ENCODE measurements around the gene ZDHHC13.

Gene ZDHHC13

DNA sequence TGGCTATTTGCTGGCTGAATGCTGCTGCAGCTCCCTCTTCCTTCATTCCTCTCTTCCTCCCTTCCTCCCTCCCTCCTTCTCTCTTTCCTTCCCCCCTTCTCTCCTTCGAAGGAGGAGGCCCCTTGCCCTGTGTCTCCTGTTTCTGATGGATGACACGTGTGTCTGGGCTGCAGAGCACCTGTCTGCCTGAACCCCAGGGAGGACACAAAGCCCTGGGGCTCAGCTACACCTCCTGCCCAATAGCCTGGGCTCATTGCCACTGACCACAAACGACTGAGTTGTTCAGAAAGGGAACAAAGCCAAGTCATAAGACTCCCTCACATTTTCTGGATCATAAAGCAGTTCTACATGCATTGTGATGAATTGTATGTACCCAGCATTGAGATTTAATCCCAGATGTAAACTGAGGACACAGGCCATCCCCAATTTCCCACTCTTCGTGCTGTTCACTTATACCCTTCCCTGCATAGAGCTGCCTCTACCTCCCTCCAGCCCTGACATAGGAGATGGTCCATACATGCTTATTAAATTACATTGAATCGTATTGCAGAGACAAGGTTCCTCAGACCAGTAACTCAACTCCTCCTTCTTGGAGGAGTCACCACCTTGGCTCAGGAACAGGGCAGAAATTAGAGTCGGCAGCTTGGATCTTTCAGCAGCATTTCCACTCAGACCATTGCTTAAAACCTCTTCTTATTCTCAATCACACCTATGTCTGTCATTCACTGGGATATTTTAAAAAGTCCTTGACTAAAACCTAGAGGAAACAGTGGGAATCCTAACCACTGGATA lies 83.6 kb downstream of the ZDHHC13 start:
- ChIA-PET POLR2A (no interaction called here), CTCF (interaction anchor here (1.0 to 2.4 kb wide), 4 partner anchors 14 to 127 kb away, joined by 3 to 8 read pairs (median 3); no protein-coding TSS in a partner anchor)
- DNase-seq = peak; percentile 36 to 84 (median 76)
- no peaks in the 10 kb centered on the region for H3K36me3 ChIP-seq (ENCODE audit: control insufficient read depth in 4 of 4, insufficient read depth in 4 of 4, low read length in 3 of 4)
- no peaks in the 10 kb centered on the region for H3K27me3 ChIP-seq (replicated peaks in 2 of 5; ENCODE audit: control insufficient read depth in 4 of 5, insufficient read depth in 5 of 5, low read length in 4 of 5)
- H3K4me1 ChIP-seq (ENCODE audit: control extremely low read depth in 1 of 4, control insufficient read depth in 4 of 4, insufficient read depth in 4 of 4, low read length in 3 of 4) = peaks cover 12 to 42% (median 32%) of the 10 kb centered on the region in 4 experiments
- peak overlapping the region in 1 of 2 experiments; percentile 72 for H3K27ac ChIP-seq (ENCODE audit: insufficient read depth in 1 of 2, low read depth in 1 of 2, low read length in 2 of 2, poor library complexity in 1 of 2, severe bottlenecking in 2 of 2)
- 12% methylated on average over 6 of the region's 6 CpGs for WGBS (ENCODE audit: insufficient coverage)
- peak overlapping the region in 3 of 7 experiments; percentile 21 to 59 (median 42) for H3K4me3 ChIP-seq (ENCODE audit: control insufficient read depth in 1 of 7, extremely low read depth in 1 of 7, insufficient read depth in 4 of 7, low read depth in 2 of 7, low read length in 6 of 7)
- H3K9me3 ChIP-seq (ENCODE audit: control extremely low read depth in 1 of 5, control insufficient read depth in 4 of 5, insufficient read depth in 2 of 5, low read depth in 1 of 5, low read length in 4 of 5) = no peaks in the 10 kb centered on the region

DNA sequence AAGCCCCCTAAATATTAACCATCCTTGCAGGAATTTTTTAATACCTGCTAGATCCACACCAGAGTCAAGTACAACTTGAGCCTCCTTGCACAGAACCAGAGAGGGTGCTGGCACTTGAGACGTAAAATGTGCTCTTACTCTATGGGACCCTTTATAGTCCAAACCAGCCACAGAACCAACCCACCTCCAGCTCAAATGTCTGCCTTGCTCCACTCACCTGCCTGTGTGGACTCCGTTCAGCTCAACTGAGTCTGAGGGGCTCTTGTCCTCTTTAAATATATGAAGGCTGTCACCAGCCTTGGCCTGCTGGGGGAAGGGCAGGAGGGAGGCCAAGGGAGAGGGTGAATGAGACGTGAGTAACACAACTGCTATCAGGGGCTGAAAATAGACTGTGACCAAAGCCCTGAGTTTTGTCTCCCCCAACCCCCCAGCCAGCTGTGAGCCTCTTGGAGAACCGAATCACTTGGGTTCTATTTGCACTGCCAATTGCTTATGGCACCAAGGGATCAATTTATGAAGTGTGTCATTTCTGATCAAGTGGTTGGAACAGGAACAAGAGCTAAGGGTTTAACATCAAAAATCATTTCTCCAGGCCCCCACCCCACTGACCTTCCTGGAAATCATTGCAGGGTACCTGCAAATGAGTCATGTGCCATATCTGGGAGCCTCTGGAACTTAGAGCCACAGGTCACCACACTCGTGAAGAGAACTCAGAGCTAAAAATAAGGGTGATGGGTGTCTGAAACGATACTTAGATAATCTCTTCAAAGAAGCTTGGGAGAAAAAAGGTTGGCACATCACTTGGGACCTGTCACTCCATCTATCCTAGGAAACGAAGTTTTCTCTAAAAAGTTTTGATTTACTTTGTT lies 85.0 kb downstream of the ZDHHC13 start, which contains the start of gene CSRP3:
TSS of gene CSRP3 (minus strand) at position 247 of the 869 bp plus-strand sequence. CDS start 9,535 bp downstream, outside the sequence.
- Histone ChIP-seq H3K27ac (ENCODE audit: insufficient read depth in 1 of 2, low read depth in 1 of 2, low read length in 2 of 2, poor library complexity in 1 of 2, severe bottlenecking in 2 of 2) (peak within 1 kb of the TSS in 1 of 2 experiments; percentile 72), H3K36me3 (ENCODE audit: control insufficient read depth in 4 of 4, insufficient read depth in 4 of 4, low read length in 3 of 4) (no peaks in the 10 kb centered on the region), H3K9me3 (ENCODE audit: control extremely low read depth in 1 of 5, control insufficient read depth in 4 of 5, insufficient read depth in 2 of 5, low read depth in 1 of 5, low read length in 4 of 5) (no peaks in the 10 kb centered on the region), H3K27me3 (replicated peaks in 2 of 5; ENCODE audit: control insufficient read depth in 4 of 5, insufficient read depth in 5 of 5, low read length in 4 of 5) (no peaks in the 10 kb centered on the region), H3K4me3 (ENCODE audit: control insufficient read depth in 1 of 7, extremely low read depth in 1 of 7, insufficient read depth in 4 of 7, low read depth in 2 of 7, low read length in 6 of 7) (peak within 1 kb of the TSS in 1 of 7 experiments; percentile 42), H3K4me1 (ENCODE audit: control extremely low read depth in 1 of 4, control insufficient read depth in 4 of 4, insufficient read depth in 4 of 4, low read length in 3 of 4) (peaks cover 12 to 44% (median 32%) of the 10 kb centered on the region in 4 experiments)
- DNase-seq = peak in 1 of 3 donors; percentile 4
- ChIA-PET CTCF (interaction anchor here (2.4 kb wide), 1 partner anchor 16 kb away, joined by 8 read pairs; no protein-coding TSS in a partner anchor), POLR2A (no interaction called here)
- WGBS (ENCODE audit: insufficient coverage) = 82% methylated on average over 6 of the region's 7 CpGs

DNA sequence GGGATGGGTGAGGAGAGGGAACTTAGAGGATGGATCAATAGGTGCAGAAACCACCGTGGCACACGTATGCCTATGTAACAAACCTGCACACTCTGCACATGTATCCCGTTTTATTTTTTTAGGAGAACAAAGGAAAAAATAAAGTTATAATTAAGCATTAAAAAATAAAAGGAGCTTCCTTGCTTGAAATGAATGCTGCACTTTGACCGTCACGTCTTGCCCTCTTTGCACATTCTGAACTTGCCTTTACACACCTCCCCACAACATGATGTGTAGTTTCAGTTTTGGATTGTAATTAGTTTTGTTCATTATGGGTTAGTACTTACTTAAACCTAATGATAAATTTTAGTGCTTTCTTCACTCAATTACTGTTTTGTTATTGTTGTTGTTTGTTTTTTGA lies 87.9 kb downstream of the ZDHHC13 start:
- Histone ChIP-seq H3K4me3 (ENCODE audit: control insufficient read depth in 1 of 7, extremely low read depth in 1 of 7, insufficient read depth in 4 of 7, low read depth in 2 of 7, low read length in 6 of 7) (no peak overlapping the region), H3K27ac (ENCODE audit: insufficient read depth in 1 of 2, low read depth in 1 of 2, low read length in 2 of 2, poor library complexity in 1 of 2, severe bottlenecking in 2 of 2) (no peak overlapping the region), H3K4me1 (ENCODE audit: control extremely low read depth in 1 of 4, control insufficient read depth in 4 of 4, insufficient read depth in 4 of 4, low read length in 3 of 4) (peaks cover 9 to 26% (median 20%) of the 10 kb centered on the region in 4 experiments), H3K9me3 (ENCODE audit: control extremely low read depth in 1 of 5, control insufficient read depth in 4 of 5, insufficient read depth in 2 of 5, low read depth in 1 of 5, low read length in 4 of 5) (no peaks in the 10 kb centered on the region), H3K27me3 (replicated peaks in 2 of 5; ENCODE audit: control insufficient read depth in 4 of 5, insufficient read depth in 5 of 5, low read length in 4 of 5) (no peaks in the 10 kb centered on the region), H3K36me3 (ENCODE audit: control insufficient read depth in 4 of 4, insufficient read depth in 4 of 4, low read length in 3 of 4) (no peaks in the 10 kb centered on the region)
- POLR2A ChIA-PET = no interaction called here
- CTCF ChIA-PET = no interaction called here
- no peak for DNase-seq
- WGBS (ENCODE audit: insufficient coverage) = no CpG with 5 or more reads among the region's 5 CpGs

DNA sequence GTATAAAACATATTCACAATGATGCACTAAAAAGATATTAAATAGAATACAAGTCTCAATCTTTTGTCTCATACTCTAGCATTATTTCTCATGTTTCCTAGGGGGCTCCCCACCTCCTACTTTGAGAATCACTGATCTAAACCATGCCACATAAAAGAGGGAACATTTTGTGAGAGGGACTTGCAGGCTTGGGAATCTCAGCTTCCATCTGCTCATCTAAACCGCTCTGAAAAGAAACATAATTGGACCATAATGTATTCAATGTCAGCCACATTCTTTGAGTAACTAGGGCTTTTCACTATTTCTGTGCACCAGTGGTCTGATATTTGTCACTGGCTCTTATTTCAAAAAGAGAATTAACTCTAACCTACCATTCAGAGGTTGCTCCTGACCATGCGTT lies 91.2 kb downstream of the ZDHHC13 start:
- Histone ChIP-seq H3K4me1 (ENCODE audit: control extremely low read depth in 1 of 4, control insufficient read depth in 4 of 4, insufficient read depth in 4 of 4, low read length in 3 of 4) (peaks cover 0 to 2% (median 0%) of the 10 kb centered on the region in 4 experiments), H3K36me3 (ENCODE audit: control insufficient read depth in 4 of 4, insufficient read depth in 4 of 4, low read length in 3 of 4) (no peaks in the 10 kb centered on the region), H3K27me3 (replicated peaks in 2 of 5; ENCODE audit: control insufficient read depth in 4 of 5, insufficient read depth in 5 of 5, low read length in 4 of 5) (peaks cover 0 to 1% (median 0%) of the 10 kb centered on the region in 5 experiments), H3K9me3 (ENCODE audit: control extremely low read depth in 1 of 5, control insufficient read depth in 4 of 5, insufficient read depth in 2 of 5, low read depth in 1 of 5, low read length in 4 of 5) (no peaks in the 10 kb centered on the region), H3K27ac (ENCODE audit: insufficient read depth in 1 of 2, low read depth in 1 of 2, low read length in 2 of 2, poor library complexity in 1 of 2, severe bottlenecking in 2 of 2) (no peak overlapping the region), H3K4me3 (ENCODE audit: control insufficient read depth in 1 of 7, extremely low read depth in 1 of 7, insufficient read depth in 4 of 7, low read depth in 2 of 7, low read length in 6 of 7) (no peak overlapping the region)
- no peak for DNase-seq
- WGBS (ENCODE audit: insufficient coverage) = 100% methylated on average over 2 of the region's 2 CpGs
- ChIA-PET CTCF (no interaction called here), POLR2A (no interaction called here)

DNA sequence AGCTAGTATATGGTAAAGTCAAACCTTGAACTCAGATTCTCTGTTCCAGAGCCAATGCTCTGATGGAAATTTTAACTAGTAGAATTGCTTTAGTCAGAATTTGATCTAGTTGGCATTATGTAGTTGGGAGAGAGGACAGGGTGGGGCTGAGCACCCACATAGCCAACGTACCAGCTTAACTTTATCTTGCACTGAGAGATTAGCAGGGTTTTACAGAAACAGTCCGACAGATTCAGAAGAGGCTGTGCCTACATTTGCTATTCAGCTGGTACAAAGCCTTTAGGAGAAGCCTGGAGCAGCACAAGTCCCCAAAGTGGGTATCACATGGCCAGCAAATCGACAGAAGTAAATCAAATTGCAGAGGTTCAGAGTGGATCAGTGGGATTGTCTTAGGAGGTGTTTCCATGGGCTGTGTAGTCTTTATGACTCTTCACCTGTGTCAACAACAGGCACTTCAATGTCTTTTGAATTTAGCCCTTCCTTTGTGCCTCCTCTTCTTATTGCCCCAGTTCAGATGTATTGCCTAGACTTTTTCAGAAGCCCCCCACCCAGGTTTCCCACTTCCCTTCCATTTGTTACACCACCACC lies 92.1 kb downstream of the ZDHHC13 start:
- H3K27ac ChIP-seq (ENCODE audit: insufficient read depth in 1 of 2, low read depth in 1 of 2, low read length in 2 of 2, poor library complexity in 1 of 2, severe bottlenecking in 2 of 2) = no peak overlapping the region
- H3K27me3 ChIP-seq (replicated peaks in 2 of 5; ENCODE audit: control insufficient read depth in 4 of 5, insufficient read depth in 5 of 5, low read length in 4 of 5) = peaks cover 0 to 7% (median 0%) of the 10 kb centered on the region in 5 experiments
- CTCF ChIA-PET = no interaction called here
- DNase-seq = no peak
- 94% methylated on average over 3 of the region's 3 CpGs for WGBS (ENCODE audit: insufficient coverage)
- no peak overlapping the region for H3K4me3 ChIP-seq (ENCODE audit: control insufficient read depth in 1 of 7, extremely low read depth in 1 of 7, insufficient read depth in 4 of 7, low read depth in 2 of 7, low read length in 6 of 7)
- H3K4me1 ChIP-seq (ENCODE audit: control extremely low read depth in 1 of 4, control insufficient read depth in 4 of 4, insufficient read depth in 4 of 4, low read length in 3 of 4) = peaks cover 0 to 2% (median 0%) of the 10 kb centered on the region in 4 experiments
- no peaks in the 10 kb centered on the region for H3K9me3 ChIP-seq (ENCODE audit: control extremely low read depth in 1 of 5, control insufficient read depth in 4 of 5, insufficient read depth in 2 of 5, low read depth in 1 of 5, low read length in 4 of 5)
- POLR2A ChIA-PET = no interaction called here
- no peaks in the 10 kb centered on the region for H3K36me3 ChIP-seq (ENCODE audit: control insufficient read depth in 4 of 4, insufficient read depth in 4 of 4, low read length in 3 of 4)

DNA sequence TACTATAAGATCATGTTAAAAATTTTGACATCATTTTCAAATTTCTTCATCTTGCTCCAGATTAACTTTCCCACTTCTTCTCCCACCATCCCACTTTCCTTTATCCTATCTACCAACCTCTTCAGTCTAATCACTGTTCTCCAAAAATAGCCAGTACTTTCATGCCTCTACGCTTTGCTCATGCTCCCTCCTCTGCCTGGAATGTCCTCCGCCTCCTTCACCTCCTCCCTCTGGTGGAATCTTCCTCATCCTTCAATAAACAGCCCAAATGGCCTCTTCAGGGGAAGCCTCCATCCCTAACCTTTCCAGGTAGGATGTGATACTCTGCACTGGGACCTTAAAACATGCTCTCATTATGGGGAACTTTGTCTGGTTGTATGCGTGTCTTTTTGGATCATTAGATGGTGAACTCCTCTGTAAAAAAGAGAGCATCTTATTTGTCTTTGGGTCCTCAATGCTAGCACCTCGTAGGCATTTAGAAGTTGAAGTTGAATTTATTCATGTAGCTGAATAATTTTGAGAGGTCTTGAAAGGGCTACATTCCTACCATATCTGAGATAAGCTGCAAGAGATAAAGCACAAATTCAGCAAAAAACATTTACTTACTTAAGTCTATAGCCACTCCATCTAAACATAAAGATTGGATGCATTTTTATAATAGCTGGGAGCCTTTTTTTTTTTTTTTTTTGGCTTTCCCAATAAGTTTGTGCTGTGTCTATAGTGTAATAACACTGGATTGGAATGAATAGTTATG lies 92.8 kb downstream of the ZDHHC13 start:
- no peak for DNase-seq
- 100% methylated on average over 3 of the region's 4 CpGs for WGBS (ENCODE audit: insufficient coverage)
- Histone ChIP-seq H3K27ac (ENCODE audit: insufficient read depth in 1 of 2, low read depth in 1 of 2, low read length in 2 of 2, poor library complexity in 1 of 2, severe bottlenecking in 2 of 2) (no peak overlapping the region), H3K4me3 (ENCODE audit: control insufficient read depth in 1 of 7, extremely low read depth in 1 of 7, insufficient read depth in 4 of 7, low read depth in 2 of 7, low read length in 6 of 7) (no peak overlapping the region), H3K36me3 (ENCODE audit: control insufficient read depth in 4 of 4, insufficient read depth in 4 of 4, low read length in 3 of 4) (no peaks in the 10 kb centered on the region), H3K4me1 (ENCODE audit: control extremely low read depth in 1 of 4, control insufficient read depth in 4 of 4, insufficient read depth in 4 of 4, low read length in 3 of 4) (peaks cover 0 to 2% (median 0%) of the 10 kb centered on the region in 4 experiments), H3K9me3 (ENCODE audit: control extremely low read depth in 1 of 5, control insufficient read depth in 4 of 5, insufficient read depth in 2 of 5, low read depth in 1 of 5, low read length in 4 of 5) (no peaks in the 10 kb centered on the region), H3K27me3 (replicated peaks in 2 of 5; ENCODE audit: control insufficient read depth in 4 of 5, insufficient read depth in 5 of 5, low read length in 4 of 5) (peaks cover 0 to 9% (median 0%) of the 10 kb centered on the region in 5 experiments)
- ChIA-PET POLR2A (no interaction called here), CTCF (no interaction called here)
